ENCODE data around the gene ROR2.

DNA sequence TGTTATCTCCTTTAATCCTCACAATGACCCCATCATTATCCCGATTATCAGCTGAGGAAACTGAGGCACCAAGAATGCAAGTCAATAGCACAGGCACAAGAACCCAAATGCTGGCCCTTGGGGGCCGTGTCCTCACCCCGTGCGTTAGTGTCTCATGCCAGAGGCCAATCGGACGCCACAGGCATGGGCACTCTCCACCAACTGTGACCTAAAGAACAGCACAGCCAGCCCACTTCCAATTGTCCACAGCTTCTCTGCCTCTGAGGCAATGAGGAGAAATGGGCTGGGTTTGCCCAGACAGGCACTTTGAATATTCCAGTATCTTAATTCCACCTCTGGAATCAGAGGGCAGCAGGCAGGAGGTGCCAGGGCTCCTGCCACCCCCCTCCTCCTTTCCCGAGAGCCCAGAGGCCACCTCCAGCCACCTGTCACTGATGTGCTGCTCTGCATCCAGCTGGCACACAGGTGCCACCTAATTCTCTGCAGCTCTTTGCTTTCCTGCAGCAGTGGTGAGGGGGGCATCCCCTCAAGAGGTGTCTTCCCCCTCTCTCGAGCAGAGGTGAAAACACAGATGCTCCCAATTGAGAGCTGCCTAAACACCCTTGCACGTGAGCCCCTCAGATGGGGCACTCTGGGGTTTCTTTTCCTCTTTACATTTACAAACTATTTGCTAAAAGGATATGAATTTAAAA lies 107.5 kb downstream of the ROR2 start:
- no peak for TF ChIP-seq EZH2 (IDR thresholded peaks at IDR 0.05; ENCODE audit: borderline replicate concordance, low read length)
- TF ChIP-seq, protein P1, sequence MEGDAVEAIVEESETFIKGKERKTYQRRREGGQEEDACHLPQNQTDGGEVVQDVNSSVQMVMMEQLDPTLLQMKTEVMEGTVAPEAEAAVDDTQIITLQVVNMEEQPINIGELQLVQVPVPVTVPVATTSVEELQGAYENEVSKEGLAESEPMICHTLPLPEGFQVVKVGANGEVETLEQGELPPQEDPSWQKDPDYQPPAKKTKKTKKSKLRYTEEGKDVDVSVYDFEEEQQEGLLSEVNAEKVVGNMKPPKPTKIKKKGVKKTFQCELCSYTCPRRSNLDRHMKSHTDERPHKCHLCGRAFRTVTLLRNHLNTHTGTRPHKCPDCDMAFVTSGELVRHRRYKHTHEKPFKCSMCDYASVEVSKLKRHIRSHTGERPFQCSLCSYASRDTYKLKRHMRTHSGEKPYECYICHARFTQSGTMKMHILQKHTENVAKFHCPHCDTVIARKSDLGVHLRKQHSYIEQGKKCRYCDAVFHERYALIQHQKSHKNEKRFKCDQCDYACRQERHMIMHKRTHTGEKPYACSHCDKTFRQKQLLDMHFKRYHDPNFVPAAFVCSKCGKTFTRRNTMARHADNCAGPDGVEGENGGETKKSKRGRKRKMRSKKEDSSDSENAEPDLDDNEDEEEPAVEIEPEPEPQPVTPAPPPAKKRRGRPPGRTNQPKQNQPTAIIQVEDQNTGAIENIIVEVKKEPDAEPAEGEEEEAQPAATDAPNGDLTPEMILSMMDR (conservative IDR thresholded peaks at IDR 0.05 in 1 of 2, IDR thresholded peaks at IDR 0.05 in 1 of 2; ENCODE audit: extremely low read depth in 1 of 2, insufficient read depth in 1 of 2, low read depth in 1 of 2, low read length in 2 of 2): no peak

All from mammary epithelial cell (primary cell).